Colonic mucosa (tissue), 4 donors: Measurements from ENCODE around the gene HPSE. TPM values are rescaled to one million over a fixed set of nuclear protein-coding genes. Genes with fewer than 3 reads are reported as not detected.
"Not testable (repeated sequence)": the region's sequence is repeated elsewhere in the genome, so short reads cannot be mapped to it uniquely, and the experiment has no call there.

Experiments used
- DNase-seq: peaks from one replicate; pipeline ENCODE4 v3.0.0-alpha.2; 2020
- H3K27ac ChIP-seq: fragments of 200-600 bp; one replicate; pipeline ENCODE4 v1.8.0; 2021
- H3K27me3 ChIP-seq: fragments of 200-600 bp; one replicate; pipeline ENCODE4 v1.8.0; 2021
- H3K36me3 ChIP-seq: fragments of 200-600 bp; one replicate; pipeline ENCODE4 v1.8.0; 2021
- H3K4me1 ChIP-seq: fragments of 200-600 bp; one replicate; pipeline ENCODE4 v1.8.0; 2021; ENCODE audit warnings: mild to moderate bottlenecking
- H3K4me3 ChIP-seq: fragments of 200-600 bp; one replicate; pipeline ENCODE4 v1.8.0; 2021
- H3K9ac ChIP-seq, 2 donors: one replicate each; pipeline ENCODE4 v1.7.0; 2013; ENCODE audit warnings: control low read depth in 2 of 2, low read depth in 2 of 2, low read length in 2 of 2
- H3K9me3 ChIP-seq: fragments of 200-600 bp; one replicate; pipeline ENCODE4 v1.8.0; 2021
- intact Hi-C: fragments of 100-400 bp; cut with DNase I; formaldehyde crosslinking; loops from one replicate; pipeline ENCODE4 v1.14.1; 2022
- total RNA-seq, 2 donors: library from RNA; stranded (reverse); fragmentation: NEBNext Ultra II Directional in 1 of 2; extraction: Animal tissue kit (Norgen Biotek cat#: 25700) in 1 of 2; gene quantifications; one replicate each; pipeline ENCODE4 v1.2.1, GENCODE V29; 2021
- TF ChIP-seq, protein P1 (sequence below): fragments of 200-600 bp; IDR thresholded peaks from one replicate; pipeline ENCODE4 v1.8.0; 2022; ENCODE audit warnings: antibody characterized with exemption, mild to moderate bottlenecking
- donor health status: healthy.
- donor health status: DM: no; HTN: no; CAD: no.
- donor health status: DM: no; HTN: no; CAD: no.

The HPSE gene
- total RNA-seq, 2 donors from 2014 or later = 11.7 to 16.7 TPM

GRCh38 chr4:83335701-83336100 lies 1.1 kb upstream of the HPSE start:
- no peak overlapping the region for H3K4me3 ChIP-seq
- peak; percentile 20 for DNase-seq
- TF ChIP-seq, protein P1, sequence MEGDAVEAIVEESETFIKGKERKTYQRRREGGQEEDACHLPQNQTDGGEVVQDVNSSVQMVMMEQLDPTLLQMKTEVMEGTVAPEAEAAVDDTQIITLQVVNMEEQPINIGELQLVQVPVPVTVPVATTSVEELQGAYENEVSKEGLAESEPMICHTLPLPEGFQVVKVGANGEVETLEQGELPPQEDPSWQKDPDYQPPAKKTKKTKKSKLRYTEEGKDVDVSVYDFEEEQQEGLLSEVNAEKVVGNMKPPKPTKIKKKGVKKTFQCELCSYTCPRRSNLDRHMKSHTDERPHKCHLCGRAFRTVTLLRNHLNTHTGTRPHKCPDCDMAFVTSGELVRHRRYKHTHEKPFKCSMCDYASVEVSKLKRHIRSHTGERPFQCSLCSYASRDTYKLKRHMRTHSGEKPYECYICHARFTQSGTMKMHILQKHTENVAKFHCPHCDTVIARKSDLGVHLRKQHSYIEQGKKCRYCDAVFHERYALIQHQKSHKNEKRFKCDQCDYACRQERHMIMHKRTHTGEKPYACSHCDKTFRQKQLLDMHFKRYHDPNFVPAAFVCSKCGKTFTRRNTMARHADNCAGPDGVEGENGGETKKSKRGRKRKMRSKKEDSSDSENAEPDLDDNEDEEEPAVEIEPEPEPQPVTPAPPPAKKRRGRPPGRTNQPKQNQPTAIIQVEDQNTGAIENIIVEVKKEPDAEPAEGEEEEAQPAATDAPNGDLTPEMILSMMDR = no peak
- no peaks in the 10 kb centered on the region for H3K36me3 ChIP-seq
- H3K9ac ChIP-seq = no peak overlapping the region
- no peak overlapping the region for H3K27ac ChIP-seq
- H3K27me3 ChIP-seq = no peaks in the 10 kb centered on the region
- intact Hi-C loops = no loop called here
- H3K9me3 ChIP-seq = no peaks in the 10 kb centered on the region
- H3K4me1 ChIP-seq = peaks cover 3% of the 10 kb centered on the region

DNA sequence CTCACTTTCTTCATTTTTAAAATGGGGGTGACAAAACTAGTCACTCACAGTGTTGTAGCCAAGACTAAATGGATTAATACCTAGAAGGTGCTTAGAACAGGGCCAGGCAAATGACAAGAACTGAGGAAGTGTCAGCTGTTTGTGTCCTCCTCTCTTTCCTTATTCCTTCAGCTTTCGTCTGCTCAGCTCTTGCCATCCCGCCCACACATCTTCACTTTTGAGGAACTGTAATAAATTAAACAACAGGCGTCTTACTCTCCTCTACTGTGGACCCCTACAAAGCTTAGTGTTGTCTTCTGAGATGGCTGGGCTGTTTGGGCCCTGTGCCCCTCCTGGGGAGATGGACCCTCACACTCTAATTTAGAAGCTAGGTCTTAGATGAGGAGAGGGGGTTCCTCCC lies 2.7 kb downstream of the HPSE start:
- Histone ChIP-seq H3K4me3 (no peak overlapping the region), H3K9me3 (no peaks in the 10 kb centered on the region), H3K4me1 (peaks cover 3% of the 10 kb centered on the region), H3K36me3 (no peaks in the 10 kb centered on the region), H3K9ac (no peak overlapping the region), H3K27me3 (no peaks in the 10 kb centered on the region), H3K27ac (no peak overlapping the region)
- DNase-seq = no peak
- intact Hi-C loops = no loop called here
- TF ChIP-seq, protein P1 = no peak

DNA sequence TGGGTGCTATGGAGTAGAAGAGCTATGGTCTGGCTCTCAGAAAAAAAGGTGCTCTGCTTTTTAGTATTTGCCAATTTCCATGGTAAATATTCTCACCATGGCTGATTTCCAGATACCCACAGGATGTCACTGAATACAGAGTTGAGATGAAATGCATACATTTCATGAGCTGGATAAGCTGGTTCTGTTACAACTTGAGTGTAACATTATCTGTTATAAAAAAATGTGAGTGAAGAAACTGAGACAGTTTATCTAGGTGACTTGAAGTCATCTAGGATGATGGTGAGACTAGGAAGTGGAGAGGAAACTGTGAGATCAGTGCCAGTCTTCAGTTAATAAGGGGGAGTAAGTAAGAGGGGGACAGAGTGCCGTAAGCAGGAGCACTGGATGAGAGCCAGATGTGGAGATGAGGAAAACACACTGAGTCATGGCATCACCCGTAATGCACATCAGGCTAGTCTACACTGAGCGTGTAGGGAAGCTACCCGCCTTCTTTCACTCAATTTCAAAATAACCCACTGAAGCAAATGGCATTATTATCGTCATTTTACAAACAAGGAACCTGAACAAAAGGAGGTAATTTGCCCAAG lies 5.0 kb downstream of the HPSE start:
- Histone ChIP-seq H3K4me3 (no peak overlapping the region), H3K36me3 (no peaks in the 10 kb centered on the region), H3K9ac (no peak overlapping the region), H3K27ac (no peak overlapping the region), H3K9me3 (no peaks in the 10 kb centered on the region), H3K27me3 (no peaks in the 10 kb centered on the region), H3K4me1 (no peaks in the 10 kb centered on the region)
- TF ChIP-seq, protein P1 = no peak
- intact Hi-C loops = no loop called here
- DNase-seq = no peak

- no peak for DNase-seq
- intact Hi-C loops = no loop called here
- no peak overlapping the region for H3K9ac ChIP-seq
- no peaks in the 10 kb centered on the region for H3K9me3 ChIP-seq
- H3K27me3 ChIP-seq = no peaks in the 10 kb centered on the region
- H3K27ac ChIP-seq = no peak overlapping the region
- H3K4me1 ChIP-seq = no peaks in the 10 kb centered on the region
- no peaks in the 10 kb centered on the region for H3K36me3 ChIP-seq
- TF ChIP-seq, protein P1 = no peak
- H3K4me3 ChIP-seq = no peak overlapping the region
Observed at GRCh38 chr4:83328521-83329187, 6.0 kb downstream of the HPSE start.

GRCh38 chr4:83326546-83326945 lies 8.1 kb downstream of the HPSE start:
- intact Hi-C loops = no loop called here

DNA sequence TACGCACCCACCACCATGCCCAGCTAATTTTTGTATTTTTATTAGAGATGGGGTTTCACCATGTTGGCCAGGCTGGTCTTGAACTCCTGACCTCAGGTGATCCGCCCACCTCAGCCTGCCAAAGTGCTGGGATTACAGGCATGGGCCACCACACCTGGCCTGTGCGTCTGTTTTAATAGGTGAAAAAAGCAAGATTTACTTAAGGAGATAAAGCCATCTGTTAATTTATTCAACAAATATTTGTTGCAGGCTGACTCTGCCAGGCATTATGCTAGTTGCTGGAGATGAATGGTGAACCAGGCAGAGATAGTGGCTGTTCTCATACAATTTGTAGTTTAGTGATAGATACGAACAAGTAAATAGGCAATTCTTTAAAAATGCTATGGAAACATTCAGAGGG lies 9.3 kb downstream of the HPSE start:
- H3K27me3 ChIP-seq, intact Hi-C loops, DNase-seq: not testable (repeated sequence)

More at GRCh38 chr4:83326546-83326945, 8.1 kb downstream of the HPSE start:
- no peak for DNase-seq
- no peak overlapping the region for H3K9ac ChIP-seq
- TF ChIP-seq, protein P1 = no peak
- H3K27ac ChIP-seq = no peak overlapping the region
- no peak overlapping the region for H3K4me3 ChIP-seq
- H3K27me3 ChIP-seq = no peaks in the 10 kb centered on the region
- no peaks in the 10 kb centered on the region for H3K4me1 ChIP-seq
- H3K9me3 ChIP-seq = no peaks in the 10 kb centered on the region
- H3K36me3 ChIP-seq = no peaks in the 10 kb centered on the region

More for the DNA sequence above, 9.3 kb downstream of the HPSE start:
- not testable (repeated sequence) for H3K36me3 ChIP-seq, H3K4me1 ChIP-seq, H3K9ac ChIP-seq, H3K27ac ChIP-seq, H3K9me3 ChIP-seq, H3K4me3 ChIP-seq
